C4-2B (cell line): Measurements from ENCODE around the gene ARHGAP31.

Source experiments
- H3K27ac ChIP-seq: fragments of 450-650 bp; 2 replicates; pipeline ENCODE4 v1.5.1; 2017
- ZFX ChIP-seq: fragments of 450-650 bp; IDR thresholded peaks from 2 replicates; pipeline ENCODE4 v1.6.1; 2017
- TF ChIP-seq, protein P1 (sequence below): fragments of 450-650 bp; conservative IDR thresholded peaks from 2 replicates; pipeline ENCODE4 v1.5.1; 2017; ENCODE audit warnings: mild to moderate bottlenecking

ARHGAP31 gene

DNA sequence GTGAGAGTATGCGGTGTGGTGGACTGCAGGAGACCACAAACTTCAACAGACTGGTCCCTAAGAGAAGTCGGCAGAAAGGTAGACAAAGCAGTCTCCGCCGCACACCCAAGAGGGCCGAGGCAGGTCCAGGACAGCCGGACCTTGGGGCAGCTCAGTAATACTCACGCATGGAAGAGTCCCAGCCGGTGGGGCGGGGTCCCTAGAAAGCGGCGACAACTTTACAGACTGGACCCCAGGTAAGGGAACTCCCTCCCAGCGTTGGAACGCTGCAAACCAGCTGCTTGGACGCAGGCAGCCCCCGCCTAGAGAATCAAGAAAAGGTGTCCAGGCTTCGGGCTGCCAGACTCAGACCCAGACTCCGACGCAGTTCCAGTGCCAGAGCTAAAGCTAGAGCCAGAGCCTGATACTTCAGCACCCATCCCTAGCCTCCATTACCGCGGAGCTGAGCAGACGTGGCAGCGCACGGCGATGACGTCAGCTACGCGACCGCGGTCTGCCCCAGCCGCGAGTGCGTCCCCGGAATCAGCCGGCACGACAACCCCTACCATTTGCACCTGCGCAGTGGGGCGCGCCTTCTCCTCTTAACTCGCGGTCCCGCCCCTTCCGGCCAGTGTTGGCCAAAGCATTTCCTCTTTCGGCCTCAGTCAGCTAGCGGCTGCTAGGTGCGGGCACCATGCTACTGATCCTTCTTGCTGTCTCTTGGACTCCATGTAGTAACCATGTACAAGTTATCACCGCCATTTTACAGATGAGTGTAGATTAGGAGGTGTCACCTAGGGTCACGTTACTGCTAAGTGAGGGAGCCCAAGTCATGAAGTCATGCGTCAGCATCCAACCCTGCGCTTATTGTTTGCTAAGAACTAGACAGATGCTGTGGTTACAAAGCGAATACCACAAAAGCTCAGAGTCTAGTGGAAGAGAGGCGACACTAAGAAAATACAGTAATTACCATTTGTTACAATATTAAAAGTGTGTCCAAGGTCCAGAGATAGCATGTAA, 169.3 kb downstream of the ARHGAP31 start, which contains the start of gene TMEM39A:
Gene TMEM39A, minus strand, starts transcription at position 445 of the 999 bp plus-strand sequence. CDS start 1,541 bp downstream, outside the sequence.
- TF ChIP-seq, protein P1, sequence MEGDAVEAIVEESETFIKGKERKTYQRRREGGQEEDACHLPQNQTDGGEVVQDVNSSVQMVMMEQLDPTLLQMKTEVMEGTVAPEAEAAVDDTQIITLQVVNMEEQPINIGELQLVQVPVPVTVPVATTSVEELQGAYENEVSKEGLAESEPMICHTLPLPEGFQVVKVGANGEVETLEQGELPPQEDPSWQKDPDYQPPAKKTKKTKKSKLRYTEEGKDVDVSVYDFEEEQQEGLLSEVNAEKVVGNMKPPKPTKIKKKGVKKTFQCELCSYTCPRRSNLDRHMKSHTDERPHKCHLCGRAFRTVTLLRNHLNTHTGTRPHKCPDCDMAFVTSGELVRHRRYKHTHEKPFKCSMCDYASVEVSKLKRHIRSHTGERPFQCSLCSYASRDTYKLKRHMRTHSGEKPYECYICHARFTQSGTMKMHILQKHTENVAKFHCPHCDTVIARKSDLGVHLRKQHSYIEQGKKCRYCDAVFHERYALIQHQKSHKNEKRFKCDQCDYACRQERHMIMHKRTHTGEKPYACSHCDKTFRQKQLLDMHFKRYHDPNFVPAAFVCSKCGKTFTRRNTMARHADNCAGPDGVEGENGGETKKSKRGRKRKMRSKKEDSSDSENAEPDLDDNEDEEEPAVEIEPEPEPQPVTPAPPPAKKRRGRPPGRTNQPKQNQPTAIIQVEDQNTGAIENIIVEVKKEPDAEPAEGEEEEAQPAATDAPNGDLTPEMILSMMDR: no peak
- TF ChIP-seq ZFX: no peak
- peak within 1 kb of the TSS; percentile 90 for H3K27ac ChIP-seq

DNA sequence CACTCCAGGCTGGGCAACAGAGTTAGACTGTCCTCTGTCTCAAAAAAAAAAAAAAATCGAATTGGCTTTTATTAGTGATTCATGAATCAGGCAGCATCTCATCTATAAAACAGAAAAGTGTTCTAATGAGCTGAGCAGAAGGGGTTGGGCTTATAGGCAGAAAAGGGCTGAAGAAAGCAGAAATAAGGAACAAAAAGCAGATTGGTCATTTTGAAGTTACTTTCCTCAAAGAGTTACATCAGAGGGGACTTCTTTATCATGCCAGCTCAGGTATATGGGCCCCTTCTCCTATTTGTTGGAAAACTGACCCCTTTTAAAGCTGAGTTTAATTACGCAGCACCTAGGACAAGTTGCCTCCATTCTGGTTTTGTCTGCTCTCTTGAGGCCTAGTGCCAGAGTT, 173.9 kb downstream of the ARHGAP31 start:
- TF ChIP-seq, protein P1: no peak
- H3K27ac ChIP-seq: peak overlapping the region; percentile 88; the same call in 1 of the 2 replicates

DNA sequence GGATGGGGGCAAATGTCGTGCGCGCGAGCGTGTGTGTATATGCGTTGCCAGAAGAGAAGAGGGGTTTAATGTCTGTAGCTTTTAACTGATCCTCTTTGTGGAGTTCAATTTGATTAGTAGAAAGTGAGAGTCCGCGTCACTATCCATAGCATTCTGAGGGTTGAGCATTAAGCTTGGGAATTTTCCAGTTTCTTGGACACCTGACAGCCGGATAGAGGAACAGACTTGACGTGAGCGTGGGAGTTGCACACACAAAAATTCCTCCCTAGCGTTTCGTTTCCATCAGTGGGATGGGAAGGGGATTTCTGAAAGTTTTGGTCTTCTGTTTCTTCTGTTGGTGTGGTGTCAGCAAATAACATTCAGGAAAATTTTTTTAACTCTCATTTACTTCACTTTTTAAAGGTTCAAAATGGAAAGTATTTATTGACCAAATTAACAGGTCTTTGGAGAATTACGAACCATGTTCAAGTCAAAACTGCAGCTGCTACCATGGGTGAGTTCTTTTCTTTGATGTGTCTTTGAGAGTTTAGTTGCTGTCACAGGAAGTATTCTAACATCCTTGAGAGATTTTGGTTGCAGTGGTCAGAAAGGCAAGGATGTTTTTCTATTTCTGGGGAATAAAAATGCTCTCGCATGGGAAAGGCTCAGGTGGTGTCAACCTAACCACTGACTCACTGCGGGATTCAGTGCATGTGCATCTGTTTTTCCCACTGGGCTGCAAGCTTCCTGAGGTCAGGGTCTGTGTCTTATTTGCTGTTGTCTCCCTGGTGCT, 175.4 kb downstream of the ARHGAP31 start:
- peak overlapping the region; percentile 88 for H3K27ac ChIP-seq
- TF ChIP-seq, protein P1: peak; percentile 30; the same call in 1 of the 2 replicates
- TF ChIP-seq ZFX: no peak
